Esophagus mucosa (tissue), 1 donor: ENCODE data around the gene TEX53. TPM values are rescaled to one million over a fixed set of nuclear protein-coding genes. Genes with fewer than 3 reads are reported as not detected.

Experiments
- ATAC-seq: fragments of 200-7000 bp; cut with Tn5 transposase; one replicate; pipeline ENCODE4 v1.9.1; 2020
- total RNA-seq: library from RNA; stranded (reverse); gene quantifications from one replicate; pipeline ENCODE4 v1.2.4, GENCODE V29; 2023
- donor health status: DM: yes; HTN: yes; CAD: no.

TEX53 gene
- total RNA-seq, result not detected

DNA sequence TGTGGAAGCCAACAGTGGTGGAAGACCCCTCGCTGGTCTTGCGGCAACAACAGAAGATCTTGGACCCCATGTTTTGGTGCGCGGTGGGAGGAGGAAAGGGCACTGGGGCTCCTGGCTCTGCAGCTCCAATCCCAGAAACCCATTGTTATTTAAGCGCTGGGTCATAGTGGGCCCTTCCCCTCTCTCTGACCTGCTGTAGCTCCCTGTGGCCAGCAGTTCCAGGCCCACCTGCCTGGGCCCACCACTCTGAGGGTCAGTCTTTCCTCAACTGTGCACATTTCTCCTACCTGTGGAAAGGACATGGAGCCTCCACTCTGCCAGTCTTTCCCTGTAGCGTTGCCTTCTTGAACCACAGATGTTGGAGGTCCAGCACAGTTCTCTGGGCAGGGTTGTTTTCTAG is at the start of gene TEX53:
TSS of gene TEX53 (minus strand) at position 101 of the 400 bp plus-strand sequence. CDS start at position 70, 31 bp downstream.
- no peak for ATAC-seq

DNA sequence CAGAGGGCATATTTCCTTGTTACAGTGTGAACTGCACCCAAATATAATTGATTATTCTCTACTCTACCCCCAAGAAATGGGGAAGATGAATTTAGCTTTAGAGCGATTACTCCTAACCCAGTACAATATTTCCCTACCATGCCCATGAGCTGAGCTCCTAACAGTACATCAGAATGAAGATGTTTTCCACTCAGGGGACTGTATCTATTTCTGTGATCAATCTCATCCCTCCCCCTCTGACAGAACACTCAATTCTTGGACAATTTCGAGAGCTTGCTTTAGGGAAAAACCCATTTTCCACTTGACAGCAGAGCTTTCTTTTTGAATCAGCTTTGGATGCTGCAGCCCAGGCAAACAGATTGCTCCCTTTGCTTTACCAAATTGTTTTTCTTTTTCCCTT is 49.1 kb upstream of the TEX53 start:
- no peak for ATAC-seq

DNA sequence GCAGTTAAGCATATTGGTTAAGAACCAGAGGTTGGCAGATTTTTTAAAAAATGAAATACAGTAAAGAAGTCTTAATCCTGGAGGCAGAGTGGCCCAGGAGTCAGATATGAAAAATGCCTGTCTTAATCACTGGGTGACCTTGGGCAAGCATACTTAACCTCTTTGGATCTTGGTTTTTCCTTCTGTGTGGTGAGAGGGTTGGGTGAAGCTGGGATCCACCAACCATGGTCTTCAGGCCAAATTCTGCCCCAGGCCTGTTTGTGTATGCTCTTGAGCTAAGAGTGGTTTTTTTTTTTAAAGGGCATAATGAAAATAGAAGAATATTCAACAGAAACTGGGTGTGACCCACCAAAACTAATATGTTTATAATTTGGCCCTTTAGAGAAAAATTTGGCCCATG is 44.4 kb upstream of the TEX53 start:
- no peak for ATAC-seq

DNA sequence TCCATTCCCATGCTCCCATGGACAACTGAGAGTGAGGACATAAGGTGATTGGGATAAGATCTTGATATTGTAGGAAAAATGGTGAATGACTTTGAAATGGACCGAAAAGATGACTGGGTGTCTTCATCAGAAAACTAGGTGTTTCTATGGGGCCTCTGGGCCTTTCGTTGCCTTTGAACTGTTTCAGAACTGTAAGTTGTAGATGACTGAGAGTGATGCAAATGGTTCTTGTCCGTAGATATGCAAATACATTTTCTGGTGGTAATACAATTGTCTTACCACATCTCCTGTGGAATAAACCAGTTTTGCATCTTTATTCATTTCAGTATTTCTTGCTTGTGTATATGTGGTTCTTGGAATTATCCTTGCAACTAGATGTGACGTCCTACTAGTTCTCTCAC is 40.3 kb upstream of the TEX53 start:
- ATAC-seq, result no peak

DNA sequence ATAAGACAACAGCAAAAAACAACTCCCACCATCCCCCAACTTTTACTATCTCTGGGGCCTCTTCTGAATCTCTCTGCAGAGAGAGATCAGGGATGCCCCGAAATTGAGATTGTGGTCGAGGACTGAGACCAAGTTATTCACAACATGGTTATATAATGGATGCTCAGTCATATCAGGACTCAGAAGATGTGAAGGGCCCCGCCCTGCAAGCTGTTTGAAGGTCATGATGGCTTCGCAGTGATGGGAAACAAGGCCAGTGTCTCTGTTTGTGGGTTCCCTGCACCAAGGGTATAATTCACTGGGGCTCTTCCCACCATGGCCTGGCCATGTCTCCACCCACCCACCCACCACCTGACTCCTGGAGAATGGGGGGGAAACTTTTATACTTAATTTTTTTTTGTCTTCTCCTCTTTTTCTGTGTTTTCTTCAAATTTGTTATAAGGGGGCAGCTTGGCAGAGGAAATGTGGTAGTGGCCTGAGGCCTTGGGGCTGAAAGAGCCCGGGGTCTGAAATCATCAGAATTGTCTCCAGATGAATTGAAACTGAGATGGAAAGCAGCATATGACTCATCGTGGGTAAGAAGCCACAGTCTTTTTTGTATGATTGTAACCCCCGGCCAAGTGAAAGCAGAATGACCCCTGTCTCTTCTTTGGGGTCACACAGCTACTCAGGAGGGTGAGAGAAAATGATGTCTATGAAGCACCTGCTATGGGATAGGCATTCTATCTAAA is 39.4 kb upstream of the TEX53 start:
- ATAC-seq, result no peak

DNA sequence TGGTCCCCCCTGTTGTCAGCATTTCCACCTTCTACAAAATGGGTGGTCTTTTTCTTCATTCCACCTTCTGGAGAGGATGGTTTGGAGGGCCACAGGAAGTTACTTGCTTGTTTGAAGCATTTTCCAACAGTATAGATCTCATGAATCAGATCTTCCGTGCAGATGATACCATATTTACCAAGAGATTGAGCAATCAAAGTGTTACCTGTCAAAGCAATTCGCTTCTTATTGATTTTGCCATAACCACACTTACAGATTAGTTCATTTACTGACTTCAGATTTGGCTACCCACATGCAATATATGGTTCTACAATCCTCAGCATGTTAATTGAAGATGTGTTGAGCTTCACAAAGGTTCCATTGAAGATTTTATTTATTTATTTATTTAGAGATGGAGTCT is 38.3 kb upstream of the TEX53 start:
- ATAC-seq, result no peak

DNA sequence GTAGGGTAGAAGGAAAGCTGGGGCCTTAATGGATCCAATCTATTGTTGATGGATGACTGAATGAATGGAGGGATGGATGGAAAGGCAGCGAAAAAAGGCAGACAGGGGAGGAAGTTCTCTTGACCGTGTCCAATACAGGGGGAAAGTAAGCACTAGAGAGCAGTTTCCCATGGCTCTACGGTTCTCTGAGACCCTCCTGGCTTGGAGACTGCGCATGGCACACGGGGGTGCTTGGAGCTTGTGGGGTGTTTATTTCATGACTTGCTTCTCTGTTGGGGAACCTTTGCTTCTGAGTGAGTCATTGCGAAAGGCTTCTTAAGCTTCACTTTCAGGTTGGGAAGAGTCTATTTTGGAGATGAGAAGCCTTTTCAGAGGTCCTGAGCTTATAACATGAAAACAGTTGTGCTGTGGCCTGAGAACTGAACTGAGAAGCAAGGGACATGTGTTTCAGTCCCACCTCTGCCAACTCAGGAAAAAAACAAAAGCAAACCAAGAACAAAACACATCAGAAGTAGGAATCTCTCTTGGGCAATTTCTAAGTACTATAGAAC is 37.2 kb upstream of the TEX53 start:
- no peak for ATAC-seq

DNA sequence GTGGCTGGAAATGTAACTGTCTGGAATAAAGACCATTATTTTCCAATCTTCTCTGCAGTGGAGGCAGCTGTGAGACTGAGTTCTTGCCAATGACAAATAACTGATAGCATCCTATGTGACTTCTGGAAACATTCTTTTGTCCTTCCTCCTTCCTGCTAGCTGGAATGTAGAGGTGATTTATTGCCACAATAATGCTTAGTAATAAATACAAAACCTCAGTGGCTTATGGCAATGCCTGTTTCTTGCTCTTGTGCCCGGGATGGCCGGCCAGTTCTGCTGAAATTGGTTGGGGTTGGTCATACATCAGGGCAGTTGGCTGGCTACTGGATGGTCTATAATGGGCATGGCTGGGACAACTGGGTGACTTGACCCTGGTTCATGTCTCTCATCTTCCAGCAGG is 36.5 kb upstream of the TEX53 start:
- ATAC-seq, result no peak

DNA sequence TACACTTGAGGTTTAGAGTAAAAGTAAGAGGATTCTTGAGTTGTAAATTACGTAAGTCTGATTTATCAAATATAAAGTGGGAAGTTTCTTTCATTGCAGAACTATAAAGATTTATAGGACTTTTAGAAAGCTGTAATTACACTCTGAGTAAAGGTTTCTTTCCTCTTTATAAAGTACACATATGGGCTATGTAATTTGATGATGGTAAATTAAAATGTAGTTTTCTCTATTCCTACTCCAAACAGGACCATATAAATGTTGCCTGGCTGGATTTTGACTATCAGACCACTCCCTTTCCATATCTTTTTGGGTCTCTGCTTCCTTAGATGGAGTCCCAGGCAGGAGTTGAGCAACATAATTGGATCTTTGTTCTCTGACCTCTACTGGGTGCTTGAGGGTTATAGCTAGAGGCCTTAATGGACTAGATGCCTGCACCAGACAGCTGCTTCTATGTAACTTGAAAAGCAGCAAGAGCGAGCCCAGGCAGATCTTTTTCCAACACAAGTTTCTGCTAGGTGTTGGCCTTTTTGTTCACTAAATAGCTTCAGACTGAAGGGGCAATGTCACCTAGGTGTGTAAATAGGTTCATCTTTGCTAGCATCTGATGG is 35.7 kb upstream of the TEX53 start:
- no peak for ATAC-seq

DNA sequence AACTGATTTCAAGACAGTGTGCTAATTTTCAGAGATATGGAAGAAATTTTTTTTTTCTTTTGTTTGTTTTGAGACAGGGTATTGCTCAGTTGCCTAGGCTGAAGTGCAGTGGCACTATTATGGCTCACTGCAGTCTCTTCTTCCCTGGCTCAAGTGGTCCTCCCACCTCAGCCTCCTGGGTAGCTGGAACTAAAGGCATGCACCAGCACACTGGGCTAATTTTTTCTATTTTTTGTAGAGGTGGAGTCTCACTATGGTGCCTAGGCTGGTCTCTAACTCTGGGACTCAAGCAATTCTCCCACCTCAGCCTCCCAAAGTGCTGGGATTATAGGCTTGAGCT is 34.3 kb upstream of the TEX53 start:
- no peak for ATAC-seq

DNA sequence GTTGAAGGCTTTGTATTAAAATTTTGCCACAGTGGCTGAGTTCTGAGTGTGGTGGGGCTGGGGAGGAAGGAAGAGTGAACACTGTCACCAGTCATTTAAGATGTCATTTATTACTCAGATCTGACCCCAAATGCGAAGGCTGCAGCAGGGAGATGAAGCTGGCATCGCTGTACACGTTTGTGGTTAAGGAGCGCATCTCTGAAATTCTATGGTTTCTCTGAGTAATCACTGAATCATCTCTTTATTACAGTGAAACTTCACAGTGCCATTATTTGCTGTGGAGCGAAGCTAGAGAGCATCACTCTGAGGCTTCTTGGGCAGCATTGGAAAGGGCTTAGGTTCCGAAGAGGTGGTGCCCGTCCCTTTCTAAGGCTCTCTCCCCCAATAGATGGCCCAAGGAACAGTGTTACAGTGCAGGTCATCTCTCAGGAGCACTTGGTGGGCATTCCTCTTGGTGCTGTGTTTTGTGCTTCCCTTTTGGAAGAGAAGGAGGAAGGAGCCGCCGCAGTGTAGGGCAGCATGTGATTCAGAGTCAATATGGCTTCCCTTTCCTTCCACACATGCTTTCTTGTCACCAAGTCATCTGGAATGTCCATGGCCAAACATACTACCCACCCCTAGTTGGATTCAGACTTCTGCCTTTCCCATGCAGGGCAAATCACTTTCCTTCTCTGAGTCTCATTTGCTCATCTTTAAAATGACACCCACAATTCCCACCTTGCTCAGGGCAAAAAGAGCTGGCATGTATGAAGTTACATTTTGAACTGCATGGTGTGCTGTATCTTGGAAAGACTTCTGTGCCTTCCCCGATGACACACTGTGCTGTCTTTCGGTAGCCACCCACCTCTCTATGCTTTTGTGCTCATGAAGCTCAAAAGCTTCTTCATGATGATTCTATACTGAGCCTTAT is 33.7 kb upstream of the TEX53 start:
- ATAC-seq, result peak; percentile 60

DNA sequence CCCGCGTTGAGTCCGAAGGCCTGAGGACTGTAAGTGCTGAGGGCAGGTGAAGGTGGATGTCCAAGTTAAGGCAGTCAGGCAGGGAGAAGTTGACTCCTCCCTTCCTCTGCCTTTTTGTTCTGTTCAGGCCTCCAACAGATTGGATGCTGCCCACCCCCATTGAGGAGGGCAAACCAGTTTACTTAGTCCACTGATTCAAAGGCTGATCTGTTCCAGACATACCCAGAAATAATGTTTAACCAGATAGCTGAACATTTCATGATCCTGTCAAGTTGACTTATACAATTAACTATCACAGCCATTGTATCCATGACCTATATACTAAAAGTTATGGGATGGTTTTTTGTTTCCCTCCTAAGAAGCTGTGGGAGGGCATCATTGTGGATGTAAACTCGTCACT is 32.7 kb upstream of the TEX53 start:
- no peak for ATAC-seq

DNA sequence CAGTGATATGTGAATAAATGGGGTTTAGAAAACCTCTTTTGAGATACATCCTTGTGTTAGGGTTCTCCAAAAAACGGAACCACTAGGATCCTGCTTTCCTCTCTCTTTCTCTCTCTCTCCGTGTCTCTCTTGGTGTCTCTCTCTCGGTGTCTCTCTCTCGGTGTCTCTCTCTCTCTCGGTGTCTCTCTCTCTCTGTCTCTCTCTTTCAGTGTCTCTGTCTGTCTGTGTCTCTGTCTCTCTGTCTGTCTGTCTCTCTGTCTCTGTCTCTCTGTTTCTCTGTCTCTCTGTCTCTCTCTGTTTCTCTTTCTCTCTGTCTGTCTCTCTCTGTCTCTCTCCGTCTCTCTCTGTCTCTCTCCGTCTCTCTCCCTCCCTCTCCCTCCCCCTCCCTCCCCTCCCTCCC is 32.2 kb upstream of the TEX53 start:
- ATAC-seq, result no peak

DNA sequence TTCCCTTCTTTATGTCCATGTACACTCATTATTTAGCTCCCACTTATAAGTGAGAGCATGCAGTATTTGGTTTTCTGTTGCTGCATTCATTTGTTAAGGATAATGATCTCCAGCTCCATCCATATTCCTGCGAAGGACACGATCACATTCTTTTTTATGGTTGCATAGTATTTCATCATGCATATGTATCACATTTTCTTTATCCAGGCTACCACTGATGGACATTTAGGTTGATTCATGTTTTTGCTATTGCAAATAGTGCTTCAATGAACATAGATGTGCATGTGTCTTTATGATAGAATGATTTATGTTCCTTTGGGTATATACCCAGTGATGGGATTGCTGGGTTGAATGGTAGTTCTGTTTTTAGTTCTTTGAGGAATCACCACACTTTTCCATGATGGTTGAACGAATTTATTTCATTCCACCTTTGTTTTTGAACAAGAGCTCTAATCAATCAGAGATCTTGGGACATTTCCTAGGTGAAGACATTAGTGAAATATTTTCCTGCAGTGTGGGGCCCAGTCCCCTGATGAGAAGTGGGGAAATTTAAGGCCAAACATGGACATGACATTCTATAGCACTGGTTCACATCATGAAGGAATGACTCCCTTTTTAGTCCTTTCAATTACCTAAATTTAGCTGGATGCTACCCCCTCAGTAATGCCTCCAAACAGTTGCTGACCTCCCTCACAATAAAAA is 31.5 kb upstream of the TEX53 start:
- ATAC-seq, result no peak

DNA sequence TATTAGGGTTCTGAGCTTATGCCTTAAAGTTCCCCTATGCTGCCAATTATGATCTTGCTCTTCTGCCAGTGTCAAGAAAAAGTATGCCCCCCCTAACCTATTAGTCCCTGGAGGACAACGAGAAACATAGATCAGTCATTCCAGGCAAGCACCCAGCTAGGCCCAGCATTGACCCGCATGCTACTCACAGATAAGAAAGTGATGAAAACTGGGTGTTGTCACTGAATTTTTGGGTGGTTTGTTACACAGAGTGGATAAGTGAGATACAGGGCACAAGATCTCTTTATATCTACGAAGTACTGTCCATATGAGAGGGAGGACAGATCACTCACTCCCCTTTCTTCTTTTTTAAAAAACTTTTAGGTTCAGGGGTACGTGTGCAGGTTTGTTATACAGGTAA is 30.8 kb upstream of the TEX53 start:
- no peak for ATAC-seq

DNA sequence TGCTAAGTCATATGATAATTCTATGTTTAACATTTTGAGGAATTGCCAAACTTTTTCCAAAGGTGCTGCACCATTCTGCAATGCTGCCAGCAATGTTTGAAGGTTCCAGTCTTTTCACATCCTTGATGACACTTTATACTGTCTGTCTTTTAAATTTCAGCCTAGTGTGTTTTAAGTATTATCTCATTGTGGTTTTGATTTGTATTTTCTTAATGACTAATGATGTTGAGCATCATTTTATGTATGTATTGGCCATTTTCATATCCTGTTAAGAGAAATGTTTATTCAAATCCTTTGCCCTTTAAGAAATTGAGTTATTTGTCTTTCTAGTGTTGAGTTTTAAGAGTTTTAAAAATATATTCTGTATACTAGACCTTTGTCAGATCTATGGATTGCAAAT is 29.4 kb upstream of the TEX53 start:
- ATAC-seq, result no peak

DNA sequence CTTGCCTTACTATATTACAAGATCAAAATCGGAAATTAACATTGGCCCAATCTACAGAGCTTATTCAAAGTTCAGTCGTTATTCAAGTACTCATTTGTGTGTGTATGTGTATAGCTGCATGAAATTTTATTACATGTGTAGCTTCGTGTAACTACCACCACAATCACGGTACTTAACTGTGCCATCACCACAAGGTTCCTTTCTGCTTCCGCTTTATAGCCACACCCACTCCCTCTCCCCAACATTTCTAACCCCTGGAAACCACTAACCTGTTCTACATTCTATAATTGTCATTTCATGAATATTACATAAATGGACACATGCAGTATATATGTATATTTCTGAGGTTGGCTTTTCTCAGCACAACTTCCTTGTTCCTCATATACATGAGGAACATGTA is 28.3 kb upstream of the TEX53 start:
- no peak for ATAC-seq

DNA sequence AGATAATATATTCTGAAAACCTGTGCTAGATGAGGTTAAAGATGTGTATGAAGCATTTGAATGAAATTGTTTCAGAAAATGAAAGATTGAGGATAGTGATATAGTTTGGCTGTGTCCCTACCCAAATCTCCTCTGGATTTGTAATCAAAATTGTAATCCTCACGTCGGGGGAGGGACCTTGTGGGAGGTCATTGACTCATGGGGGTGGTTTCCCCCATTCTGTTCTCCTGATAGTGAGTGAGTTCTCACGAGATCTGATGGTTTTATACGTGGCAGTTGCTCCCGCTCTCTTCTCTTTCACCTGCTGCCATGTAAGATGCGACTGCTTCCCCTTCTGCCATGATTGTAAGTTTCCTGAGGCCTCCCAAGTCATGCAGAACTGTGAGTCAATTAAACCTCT is 26.4 kb upstream of the TEX53 start:
- ATAC-seq, result no peak

DNA sequence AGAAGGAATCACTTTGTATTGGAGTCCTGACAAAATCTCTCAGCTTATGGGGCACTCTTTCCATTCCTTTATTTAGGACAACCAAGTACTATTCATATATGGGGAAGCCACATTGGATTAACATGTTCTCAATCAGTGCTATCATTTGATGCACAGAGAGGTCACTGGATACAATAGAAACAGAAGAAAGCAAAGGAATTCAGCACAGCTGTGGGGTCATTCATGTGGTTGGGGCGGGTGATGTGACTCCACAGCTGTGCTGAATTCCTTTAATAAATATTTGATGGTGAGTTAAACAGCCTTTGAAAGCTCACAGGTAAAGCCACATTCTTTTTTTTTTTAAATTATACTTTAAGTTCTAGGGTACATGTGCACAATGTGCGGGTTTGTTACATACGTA is 25.2 kb upstream of the TEX53 start:
- no peak for ATAC-seq

DNA sequence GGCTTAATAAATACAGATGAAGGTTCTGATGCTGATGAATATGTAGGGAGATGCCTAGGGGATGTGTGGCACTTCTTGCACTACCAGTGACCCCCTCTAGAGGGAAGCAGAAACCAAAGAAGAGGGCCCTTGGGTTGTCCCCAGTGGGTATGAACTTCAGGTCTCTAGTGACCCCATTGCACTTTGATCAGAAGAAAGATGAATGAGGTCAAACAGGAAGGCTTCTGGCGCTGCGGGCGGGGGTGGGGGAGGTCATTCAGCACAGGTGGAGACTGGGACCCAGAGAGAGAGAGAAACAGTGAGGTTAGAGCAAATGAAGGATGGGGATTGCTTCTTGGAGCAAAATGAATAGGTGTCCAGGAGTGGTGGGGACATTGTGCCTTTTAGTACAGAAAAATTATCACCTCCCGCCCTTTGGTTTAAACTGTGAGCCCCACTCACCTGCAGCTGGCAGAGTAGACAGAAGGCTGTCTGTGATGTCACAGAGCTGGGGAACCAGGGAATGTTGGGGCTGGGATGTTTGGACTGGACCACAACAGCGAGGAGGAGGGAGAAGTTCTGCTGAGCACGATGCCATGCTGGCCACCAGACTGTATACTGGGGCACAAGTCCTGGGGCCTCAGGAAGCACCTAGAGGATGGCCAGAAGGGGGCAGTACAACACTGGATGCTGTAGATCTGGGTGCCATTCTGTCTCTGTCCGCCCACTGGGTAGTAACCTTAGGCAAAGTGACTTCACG is 24.2 kb upstream of the TEX53 start, which contains the start of gene TEX48:
TSS of gene TEX48 (minus strand) at position 599 of the 739 bp plus-strand sequence. CDS start 10,469 bp downstream, outside the sequence.
- peak; percentile 96 for ATAC-seq

DNA sequence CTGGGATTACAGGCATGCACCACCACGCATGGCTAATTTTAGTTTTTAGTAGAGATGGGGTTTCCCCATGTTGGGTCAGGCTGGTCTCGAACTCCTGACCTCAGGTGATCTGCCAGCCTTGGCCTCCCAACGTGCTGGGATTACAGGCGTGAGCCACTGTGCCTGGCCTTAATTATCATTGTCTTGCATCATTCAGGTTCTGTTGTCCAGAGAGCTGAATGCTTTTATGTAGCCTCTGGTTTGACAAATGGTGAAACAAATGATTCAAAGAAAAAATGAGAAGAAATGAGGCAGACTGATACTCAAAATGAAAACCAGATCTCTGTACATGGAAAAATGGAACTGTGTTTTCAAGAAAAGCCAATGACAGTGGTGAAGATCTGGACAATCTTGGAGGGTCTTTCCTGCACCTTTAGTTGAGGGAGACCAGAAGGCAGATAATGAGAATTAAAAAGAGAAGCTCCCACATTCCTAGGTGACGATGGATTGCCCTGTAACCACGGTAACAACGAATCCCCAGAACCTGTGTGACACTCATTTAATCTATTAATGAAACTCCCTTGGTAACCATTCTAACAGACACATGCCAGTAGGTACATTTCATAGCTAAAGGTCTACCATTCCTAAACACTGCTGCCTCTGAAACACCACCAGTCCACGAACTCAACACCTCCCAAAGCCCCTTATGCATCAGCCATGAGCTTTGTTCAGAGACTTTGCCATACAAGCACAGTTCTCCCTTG is 22.8 kb upstream of the TEX53 start:
- no peak for ATAC-seq
